Measurements from ENCODE around the gene GALNT7.

The GALNT7 gene

DNA sequence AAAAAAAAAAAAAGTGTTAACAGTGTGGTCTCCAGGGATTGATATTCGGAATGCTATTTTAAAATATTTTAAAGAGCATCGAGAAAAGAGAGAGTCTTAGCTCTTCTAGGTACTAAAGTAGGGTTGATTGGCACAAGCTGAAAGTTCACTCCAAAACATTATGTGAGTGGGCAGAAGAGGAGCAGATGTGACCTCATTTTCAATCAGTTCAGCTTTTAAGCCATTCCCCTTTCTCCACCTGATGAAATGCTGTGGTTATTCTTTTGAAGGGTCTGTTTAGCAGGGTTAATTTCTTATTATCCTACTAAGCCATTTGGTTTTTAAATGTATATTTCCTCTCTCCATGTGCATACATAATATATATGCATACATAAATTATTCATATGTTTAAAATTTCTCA lies 69.2 kb downstream of the GALNT7 start:
- DNase-seq = no peak

GRCh38 chr4:173240696-173241095 lies 72.1 kb downstream of the GALNT7 start:
- DNase-seq = no peak

- no peak for DNase-seq
These were observed 74.0 kb downstream of the GALNT7 start for GRCh38 chr4:173242466-173243250.

DNA sequence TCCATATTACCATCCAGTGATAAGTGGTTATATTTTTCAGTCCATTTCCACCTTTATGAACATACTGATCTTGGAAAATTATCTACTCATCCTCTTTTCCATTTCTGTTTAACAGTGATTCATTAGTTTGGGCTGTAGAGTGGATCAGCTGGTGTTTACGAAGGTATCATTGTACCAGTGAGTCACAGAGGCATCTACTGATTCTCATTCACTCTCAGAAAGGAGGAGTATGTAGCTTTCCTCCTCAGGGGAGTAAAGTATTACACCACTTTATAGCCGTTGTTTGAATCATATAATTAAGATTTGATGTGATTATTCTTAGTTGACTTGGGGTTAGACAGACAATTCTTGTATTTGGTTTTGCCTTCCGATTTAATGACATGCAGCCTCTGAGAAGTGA lies 74.7 kb downstream of the GALNT7 start:
- no peak for DNase-seq

DNA sequence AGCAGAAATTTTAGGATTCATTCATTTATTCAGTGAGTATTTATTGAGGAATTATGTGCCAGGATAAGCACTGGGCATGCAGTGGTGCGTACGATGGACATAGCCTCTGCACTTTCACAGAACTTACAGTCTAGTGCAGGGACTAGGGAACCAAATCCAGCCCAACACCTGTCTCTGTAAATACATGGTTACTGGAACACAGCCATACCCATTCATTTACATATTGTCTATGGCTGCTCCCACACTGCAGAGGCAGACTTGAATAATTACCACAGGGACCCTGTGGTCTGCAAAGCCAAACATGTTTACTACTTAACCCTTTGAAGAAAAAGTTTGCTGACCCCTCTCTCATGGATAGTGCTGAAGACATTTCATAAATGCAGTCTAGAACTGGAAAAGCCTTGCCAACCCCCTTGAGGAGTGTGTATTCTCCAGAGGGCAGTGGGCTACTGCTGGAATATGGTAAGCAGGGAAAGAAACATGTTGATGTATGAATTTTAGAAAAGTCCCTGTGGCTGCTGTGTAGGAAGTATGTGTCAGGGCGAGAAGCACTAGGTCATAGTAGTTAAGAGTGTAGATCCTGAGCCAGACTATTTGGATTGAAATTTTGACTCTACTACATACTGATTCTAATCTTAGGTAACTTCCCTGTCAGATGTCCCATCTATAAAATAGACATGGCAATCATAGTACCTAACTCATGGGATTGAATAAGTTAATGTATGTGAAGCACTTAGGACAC lies 75.5 kb downstream of the GALNT7 start:
- DNase-seq = no peak

GRCh38 chr4:173245952-173246351 lies 77.3 kb downstream of the GALNT7 start:
- no peak for DNase-seq

- DNase-seq = no peak
These were observed 78.1 kb downstream of the GALNT7 start for GRCh38 chr4:173246719-173247118.

- DNase-seq = no peak
These were observed 78.7 kb downstream of the GALNT7 start for GRCh38 chr4:173247321-173247720.

- no peak for DNase-seq
These were observed 80.1 kb downstream of the GALNT7 start for GRCh38 chr4:173248690-173249089.

DNA sequence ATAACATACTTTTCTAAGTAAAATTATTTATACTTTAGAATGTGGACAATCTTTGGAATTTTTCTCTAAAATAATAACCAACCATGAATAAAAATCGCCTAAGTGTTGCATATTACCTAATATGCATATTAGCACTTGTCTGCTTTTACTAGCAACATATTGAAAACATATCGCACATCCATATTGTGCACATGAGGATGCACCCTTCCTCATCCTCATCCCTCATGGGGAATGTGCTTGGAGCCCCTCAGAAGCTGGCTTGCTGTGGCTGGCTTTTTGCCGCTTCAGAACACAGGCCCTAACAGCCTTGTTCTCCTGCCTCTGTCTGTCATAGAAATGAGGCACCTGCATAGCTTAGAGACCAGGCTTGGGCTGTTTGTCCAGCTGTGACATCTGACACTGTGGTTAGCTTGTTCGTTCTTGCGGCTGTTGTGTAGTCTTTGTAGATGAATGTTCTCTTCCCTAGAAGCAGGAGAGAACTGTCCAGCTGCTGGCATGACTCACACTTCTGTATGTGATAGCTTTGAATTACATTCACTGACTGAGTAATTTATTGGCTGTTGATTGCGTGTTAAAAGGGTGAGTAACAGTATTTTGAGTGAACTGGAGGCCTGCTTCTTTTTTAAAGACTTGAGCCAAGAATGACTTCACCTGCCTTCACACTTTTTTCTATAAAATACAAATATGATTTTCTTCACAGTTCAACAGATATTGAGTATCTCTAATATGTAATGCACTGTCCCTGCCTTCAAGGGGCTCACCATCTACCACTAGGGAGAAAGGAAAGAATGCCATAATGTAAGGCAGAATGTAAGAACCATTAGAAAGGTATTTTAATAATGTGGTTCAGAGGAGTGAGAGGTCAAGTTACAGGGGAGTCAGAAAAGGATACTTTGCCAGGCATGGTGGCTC lies 83.7 kb downstream of the GALNT7 start:
- no peak for DNase-seq

- DNase-seq = no peak
These were observed 85.0 kb downstream of the GALNT7 start for GRCh38 chr4:173253561-173253960.

GRCh38 chr4:173254646-173255045 lies 86.0 kb downstream of the GALNT7 start:
- no peak for DNase-seq

- DNase-seq = no peak
These were observed 88.2 kb downstream of the GALNT7 start for GRCh38 chr4:173256825-173257224.

DNA sequence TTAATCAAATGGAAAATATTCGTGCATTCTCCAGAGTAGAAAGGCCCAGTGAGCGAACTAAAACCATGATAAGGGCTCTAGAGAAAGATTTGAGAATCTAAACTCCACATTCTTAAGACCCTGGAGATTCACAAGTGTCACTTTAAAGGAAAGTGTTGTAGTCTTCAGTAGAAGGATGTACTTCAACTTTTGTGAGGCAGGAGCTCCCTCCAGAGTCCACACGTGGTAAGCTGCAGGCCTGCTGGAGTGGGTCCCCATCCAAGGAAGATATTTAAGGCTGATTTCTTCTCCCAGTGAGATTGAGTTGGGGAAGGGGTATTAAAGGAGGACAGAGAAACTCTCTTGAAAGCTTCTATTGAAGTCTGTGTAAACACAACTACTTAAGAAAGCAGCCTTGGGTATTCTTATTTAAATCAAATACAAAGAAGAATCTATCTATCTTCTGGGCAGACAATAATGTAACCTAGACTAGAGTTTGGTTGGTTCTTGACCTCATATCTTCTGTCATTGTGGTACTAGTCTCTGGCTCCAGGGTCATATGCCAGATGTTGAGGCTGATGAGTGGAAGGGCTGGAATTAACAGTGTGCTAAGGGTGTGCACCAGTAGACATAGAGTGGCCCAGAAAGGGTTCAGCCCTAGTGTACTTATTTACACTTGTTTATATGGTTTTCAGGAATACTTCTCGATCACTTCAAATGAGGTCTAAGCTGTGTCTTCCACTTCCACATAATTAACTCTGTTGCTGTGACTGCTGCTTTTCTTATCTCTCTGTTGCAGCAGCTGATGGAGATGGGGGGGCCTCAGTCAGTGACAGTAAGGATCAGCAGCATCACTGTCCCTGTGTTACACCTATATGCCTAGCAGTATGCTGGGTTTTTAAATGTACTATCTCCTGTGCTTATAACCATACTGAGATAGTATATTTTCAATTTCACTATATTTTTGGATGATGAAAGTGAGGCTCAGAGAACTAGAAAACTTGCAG lies 89.4 kb downstream of the GALNT7 start:
- DNase-seq = no peak

DNA sequence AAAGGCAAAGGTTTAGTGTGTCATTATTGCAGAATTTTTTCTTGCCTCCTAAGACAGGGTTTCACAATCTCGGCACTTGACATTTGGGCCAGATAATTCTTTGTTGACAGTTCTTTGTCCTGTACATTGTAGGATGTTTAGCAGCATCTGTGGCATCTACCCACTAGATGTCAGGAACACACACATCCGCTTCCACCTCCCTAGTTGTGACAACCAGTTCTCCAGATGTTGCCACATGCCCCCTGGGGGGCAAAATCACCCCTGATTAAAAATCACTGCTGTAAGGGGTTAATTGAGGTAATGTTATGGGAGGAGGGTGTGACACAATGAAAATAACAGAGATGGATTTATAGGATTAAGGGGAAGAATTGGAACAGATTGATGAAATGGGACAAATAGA lies 90.3 kb downstream of the GALNT7 start:
- no peak for DNase-seq

DNA sequence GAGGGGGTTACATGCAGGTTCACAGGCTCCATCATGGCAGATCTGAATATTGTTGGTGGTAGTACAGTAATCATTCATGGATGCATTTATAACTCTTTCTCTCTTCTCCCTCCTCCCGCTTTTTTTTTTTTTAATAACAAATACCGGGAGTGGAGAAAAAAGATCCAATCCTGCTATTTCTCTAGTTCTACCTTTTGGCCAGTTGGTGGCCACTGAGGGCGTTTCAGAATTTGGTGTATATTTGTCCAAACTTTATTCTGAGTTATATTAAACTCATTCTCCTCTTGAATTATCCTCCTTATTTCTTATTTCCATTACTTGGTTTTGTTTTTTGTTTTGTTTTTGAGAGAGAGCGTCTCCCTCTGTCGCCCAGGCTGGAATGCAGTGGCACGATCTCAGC lies 90.7 kb downstream of the GALNT7 start:
- no peak for DNase-seq

GRCh38 chr4:173261052-173261451 lies 92.4 kb downstream of the GALNT7 start:
- no peak for DNase-seq

- DNase-seq = no peak
These were observed 93.8 kb downstream of the GALNT7 start for GRCh38 chr4:173262375-173262774.

DNA sequence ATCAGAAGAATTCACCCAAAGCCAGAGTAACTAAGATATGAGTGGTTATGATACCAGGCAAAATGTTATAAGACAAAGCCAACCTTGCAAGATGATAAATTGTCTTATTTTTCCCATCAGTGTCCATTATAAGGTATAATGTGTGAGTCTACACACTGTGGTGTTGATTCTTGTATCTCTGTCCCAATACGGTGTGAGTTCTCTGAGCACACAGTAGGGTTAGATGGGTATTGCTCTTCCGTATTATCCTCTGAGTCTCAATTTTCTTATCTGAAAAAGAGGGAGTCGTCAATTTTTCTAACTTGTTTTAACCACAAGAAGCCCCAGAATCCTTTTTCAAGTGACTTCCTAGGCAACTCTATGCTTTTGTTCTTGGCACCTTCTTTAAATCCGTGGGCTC lies 95.6 kb downstream of the GALNT7 start:
- DNase-seq = no peak

- DNase-seq = no peak
These were observed 96.1 kb downstream of the GALNT7 start for GRCh38 chr4:173264684-173265185.

DNA sequence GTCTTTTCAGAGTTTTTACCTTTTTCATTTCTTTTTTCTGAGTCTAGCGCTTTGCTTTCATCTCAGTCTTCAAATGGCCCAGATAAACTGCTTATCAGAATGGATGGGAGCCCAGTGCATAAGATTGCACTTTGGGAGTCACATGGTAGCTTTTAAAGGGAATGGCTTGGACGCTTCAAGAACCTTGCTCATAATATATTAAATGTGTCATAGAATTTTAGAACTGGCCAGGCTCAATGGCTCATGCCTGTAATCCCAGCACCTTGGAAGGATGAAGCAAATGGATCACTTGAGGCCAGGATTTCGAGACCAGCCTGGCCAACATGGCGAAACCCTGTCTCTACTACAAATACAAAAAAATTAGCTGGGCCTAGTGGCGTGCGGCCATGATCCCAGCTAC lies 97.1 kb downstream of the GALNT7 start:
- DNase-seq = no peak

DNA sequence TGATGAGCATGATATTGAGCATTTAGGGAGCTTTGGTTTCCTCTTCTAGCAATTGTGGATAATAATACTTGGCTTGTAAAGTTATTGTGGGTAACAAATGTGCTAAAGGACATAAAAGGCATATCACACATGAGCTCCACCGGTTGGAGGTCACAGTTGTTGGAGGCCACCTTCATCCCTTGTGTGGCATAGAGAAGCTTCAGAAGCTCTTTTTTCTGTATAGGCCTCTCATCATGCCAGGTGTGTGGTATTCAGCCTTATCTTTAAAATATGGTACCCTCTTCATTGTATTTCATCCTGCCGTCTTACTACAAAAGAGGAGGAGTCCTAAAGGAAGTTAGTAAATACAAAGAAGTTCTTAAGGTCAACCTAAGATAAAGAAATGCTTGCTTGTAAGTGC lies 99.1 kb downstream of the GALNT7 start:
- DNase-seq = no peak

All from NCI-H1048 (cell line).